ENCODE measurements around the gene MUC4. TPM values are rescaled to one million over a fixed set of nuclear protein-coding genes. Genes with fewer than 3 reads are reported as not detected.

MUC4 gene
- total and polyA plus RNA-seq, 9 of the 15 experiments (the other 6 are each of a cell fraction or from before 2014, with no cell fraction given), result under 0.01 to 0.21 (median 0.10) TPM; not detected in 4

DNA sequence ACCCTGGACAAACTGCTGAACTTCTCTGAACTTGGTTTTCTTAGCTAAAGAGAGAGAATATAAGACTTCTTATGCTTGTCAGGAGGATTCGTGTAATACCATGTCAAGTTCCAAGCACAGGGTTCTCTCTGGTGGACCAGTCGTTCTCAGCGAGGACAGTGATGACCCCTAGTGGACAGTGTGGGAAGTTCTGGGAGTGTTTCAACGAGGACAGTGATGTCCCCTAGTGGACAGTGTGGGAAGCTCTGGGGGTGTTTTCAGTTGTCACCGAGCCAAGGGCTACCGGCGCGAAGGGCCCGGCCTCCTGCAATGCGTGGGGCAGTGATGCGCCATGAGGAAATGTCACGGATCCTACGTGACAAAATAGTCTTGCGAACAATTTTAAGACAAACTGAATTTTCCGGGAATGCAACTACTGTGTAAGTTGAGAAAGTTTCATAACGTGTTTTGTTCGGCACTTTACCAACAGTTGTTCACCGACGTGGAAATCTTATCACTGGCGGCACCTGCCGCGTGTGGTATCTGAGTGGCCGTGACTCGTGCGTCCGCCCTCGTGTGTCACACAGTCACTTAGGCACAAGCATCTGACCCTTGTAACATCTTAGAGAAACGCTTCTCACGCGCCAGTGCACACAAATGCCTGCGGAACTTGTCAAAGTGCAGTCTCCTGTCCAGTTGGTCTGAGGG, 39.3 kb upstream of the MUC4 start (continued):
- TF ChIP-seq E2F8 (IDR thresholded peaks at IDR 0.05; ENCODE audit: low read depth, partially characterized antibody) (peak; percentile 51), ZKSCAN8 (CRISPR knock-in tag; IDR thresholded peaks at IDR 0.05) (no peak), ZNF551 (CRISPR knock-in tag; IDR thresholded peaks at IDR 0.05) (no peak), FUS (optimal IDR thresholded peaks at IDR 0.05; ENCODE audit: low read depth, low read length) (no peak), GATAD2B (IDR thresholded peaks at IDR 0.05; ENCODE audit: borderline replicate concordance) (peak; percentile 76; the same call in 1 of the 2 replicates), MCM7 (IDR thresholded peaks at IDR 0.05) (no peak), CREM (IDR thresholded peaks at IDR 0.05; ENCODE audit: low read depth) (peak; percentile 80), MYNN (IDR thresholded peaks at IDR 0.05) (0 out of 2 replicates have a peak, but pooled peaks have one; percentile 43), MYNN (CRISPR knock-in tag; IDR thresholded peaks at IDR 0.05) (no peak), PHB (CRISPR knock-in tag; IDR thresholded peaks at IDR 0.05) (no peak), TARDBP (IDR thresholded peaks at IDR 0.05) (peak; percentile 76; the same call in 1 of the 2 replicates), TEAD4 (IDR thresholded peaks at IDR 0.05; ENCODE audit: low read length) (peak; percentile 52), TEAD4 (CRISPR knock-in tag; IDR thresholded peaks at IDR 0.05; ENCODE audit: borderline replicate concordance) (no peak), LCOR (CRISPR knock-in tag; IDR thresholded peaks at IDR 0.05) (peak; percentile 54; the same call in 1 of the 2 replicates), HDAC8 (tag; IDR thresholded peaks at IDR 0.05) (no peak), ZNF75A (CRISPR knock-in tag; IDR thresholded peaks at IDR 0.05) (no peak), TRIM28 (IDR thresholded peaks at IDR 0.05) (no peak)
- TF ChIP-seq, protein P1, sequence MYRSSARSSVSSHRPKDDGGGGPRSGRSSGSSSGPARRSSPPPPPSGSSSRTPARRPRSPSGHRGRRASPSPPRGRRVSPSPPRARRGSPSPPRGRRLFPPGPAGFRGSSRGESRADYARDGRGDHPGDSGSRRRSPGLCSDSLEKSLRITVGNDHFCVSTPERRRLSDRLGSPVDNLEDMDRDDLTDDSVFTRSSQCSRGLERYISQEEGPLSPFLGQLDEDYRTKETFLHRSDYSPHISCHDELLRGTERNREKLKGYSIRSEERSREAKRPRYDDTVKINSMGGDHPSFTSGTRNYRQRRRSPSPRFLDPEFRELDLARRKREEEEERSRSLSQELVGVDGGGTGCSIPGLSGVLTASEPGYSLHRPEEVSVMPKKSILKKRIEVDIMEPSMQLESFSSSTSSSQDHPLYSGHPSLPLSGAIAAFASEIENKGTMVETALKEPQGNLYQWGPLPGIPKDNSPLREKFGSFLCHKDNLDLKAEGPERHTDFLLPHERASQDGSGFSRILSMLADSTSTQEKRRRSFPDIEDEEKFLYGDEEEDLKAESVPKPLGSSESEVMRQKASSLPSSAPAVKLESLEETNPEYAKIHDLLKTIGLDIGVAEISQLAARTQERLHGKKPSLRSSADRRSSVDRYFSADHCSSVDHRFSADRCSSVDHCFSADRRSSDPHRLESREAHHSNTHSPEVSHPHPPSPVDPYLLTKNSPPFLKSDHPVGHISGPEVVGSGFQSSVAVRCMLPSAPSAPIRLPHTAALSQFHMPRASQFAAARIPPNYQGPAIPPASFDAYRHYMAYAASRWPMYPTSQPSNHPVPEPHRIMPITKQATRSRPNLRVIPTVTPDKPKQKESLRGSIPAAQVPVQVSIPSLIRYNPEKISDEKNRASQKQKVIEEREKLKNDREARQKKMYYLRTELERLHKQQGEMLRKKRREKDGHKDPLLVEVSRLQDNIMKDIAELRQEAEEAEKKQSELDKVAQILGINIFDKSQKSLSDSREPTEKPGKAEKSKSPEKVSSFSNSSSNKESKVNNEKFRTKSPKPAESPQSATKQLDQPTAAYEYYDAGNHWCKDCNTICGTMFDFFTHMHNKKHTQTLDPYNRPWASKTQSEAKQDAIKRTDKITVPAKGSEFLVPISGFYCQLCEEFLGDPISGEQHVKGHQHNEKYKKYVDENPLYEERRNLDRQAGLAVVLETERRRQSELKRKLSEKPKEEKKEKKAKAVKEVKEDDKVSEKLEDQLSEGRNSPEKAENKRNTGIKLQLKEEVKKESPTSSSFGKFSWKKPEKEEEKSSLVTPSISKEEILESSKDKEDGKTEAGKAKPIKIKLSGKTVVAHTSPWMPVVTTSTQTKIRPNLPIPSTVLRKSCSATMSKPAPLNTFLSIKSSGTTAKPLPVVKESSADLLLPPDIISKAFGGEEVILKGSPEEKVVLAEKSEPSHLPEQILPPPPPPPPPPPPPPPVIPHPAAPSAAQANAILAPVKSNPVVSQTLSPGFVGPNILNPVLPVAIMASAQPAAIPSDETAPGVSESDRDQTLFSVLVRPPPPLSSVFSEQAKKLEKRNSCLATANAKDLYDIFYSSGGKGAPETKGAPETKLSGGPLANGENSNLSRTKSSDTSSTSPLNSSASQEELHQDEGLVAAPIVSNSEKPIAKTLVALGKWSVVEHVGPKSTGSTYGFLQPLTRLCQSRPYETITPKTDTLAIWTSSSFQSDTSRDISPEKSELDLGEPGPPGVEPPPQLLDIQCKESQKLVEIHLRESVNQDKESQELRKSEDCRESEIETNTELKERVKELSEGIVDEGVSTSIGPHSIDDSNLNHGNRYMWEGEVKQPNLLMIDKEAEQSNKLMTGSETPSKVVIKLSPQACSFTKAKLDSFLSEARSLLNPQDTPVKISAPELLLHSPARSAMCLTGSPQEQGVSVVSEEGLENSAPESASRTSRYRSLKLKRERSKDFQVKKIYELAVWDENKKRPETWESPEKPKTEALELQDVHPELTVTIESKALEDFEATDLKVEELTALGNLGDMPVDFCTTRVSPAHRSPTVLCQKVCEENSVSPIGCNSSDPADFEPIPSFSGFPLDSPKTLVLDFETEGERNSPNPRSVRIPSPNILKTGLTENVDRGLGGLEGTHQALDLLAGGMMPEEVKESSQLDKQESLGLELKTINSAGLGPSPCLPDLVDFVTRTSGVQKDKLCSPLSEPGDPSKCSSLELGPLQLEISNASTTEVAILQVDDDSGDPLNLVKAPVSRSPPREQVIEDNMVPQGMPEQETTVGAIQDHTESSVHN (IDR thresholded peaks at IDR 0.05; ENCODE audit: borderline replicate concordance in 1 of 2, low read depth in 1 of 2), result no peak
- TF ChIP-seq, protein P2, sequence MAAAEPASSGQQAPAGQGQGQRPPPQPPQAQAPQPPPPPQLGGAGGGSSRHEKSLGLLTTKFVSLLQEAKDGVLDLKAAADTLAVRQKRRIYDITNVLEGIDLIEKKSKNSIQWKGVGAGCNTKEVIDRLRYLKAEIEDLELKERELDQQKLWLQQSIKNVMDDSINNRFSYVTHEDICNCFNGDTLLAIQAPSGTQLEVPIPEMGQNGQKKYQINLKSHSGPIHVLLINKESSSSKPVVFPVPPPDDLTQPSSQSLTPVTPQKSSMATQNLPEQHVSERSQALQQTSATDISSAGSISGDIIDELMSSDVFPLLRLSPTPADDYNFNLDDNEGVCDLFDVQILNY (CRISPR knock-in tag; IDR thresholded peaks at IDR 0.05), result 0 out of 2 replicates have a peak, but pooled peaks have one; percentile 65

Measured in K562 (cell line).